GM12873 (cell line): ENCODE data around the gene TGIF2.

Experiments used
- TF ChIP-seq, protein P1 (sequence below): IDR thresholded peaks from 2 replicates; pipeline ENCODE4 v1.5.1; 2012; ENCODE audit warnings: low read depth, mild to moderate bottlenecking, moderate library complexity, low read length, control low read depth; ENCODE audit not compliant: insufficient read depth; ENCODE audit errors: missing control alignments

TGIF2 gene

DNA sequence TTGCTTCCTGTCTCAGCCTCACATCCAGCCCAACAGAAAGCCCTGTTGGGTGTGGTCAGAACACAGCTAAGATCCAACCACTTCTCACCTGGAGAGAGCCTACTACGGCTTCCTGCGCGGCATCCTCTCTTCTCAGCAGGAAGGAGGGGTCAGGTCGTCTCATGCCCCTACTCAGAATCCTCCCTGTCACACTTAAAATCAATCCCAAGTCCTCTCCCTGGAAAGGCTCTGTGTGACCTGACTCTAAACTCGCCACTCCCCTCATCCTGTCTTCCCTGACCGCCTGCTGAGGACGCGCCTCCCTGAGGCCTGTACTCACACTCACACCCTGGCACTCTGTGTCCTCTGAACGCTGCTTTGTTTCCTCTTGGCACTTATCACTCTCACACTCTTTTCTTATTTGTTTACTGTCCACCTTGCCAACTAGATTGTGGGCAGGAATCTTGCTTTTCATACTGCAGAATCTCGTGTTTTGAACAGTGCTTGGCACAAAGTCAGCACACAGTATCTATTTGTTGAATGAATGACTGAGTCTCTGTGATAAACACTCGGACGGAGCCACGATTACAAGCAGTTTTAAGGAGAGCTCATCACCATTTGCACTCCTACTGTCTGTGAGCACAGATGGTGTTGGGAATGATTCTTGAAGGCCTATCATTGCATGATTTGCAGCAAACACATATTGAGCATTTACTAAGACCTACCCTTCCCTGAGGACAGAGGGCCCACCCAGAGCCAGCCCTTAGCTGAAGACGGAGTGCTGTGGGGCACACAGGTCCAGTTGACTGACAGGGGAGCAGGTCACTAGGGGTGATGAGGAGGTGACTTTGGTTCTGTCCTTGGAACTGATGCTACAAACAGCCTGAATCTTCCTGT, 50.9 kb downstream of the TGIF2 start:
- TF ChIP-seq, protein P1, sequence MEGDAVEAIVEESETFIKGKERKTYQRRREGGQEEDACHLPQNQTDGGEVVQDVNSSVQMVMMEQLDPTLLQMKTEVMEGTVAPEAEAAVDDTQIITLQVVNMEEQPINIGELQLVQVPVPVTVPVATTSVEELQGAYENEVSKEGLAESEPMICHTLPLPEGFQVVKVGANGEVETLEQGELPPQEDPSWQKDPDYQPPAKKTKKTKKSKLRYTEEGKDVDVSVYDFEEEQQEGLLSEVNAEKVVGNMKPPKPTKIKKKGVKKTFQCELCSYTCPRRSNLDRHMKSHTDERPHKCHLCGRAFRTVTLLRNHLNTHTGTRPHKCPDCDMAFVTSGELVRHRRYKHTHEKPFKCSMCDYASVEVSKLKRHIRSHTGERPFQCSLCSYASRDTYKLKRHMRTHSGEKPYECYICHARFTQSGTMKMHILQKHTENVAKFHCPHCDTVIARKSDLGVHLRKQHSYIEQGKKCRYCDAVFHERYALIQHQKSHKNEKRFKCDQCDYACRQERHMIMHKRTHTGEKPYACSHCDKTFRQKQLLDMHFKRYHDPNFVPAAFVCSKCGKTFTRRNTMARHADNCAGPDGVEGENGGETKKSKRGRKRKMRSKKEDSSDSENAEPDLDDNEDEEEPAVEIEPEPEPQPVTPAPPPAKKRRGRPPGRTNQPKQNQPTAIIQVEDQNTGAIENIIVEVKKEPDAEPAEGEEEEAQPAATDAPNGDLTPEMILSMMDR: no peak

DNA sequence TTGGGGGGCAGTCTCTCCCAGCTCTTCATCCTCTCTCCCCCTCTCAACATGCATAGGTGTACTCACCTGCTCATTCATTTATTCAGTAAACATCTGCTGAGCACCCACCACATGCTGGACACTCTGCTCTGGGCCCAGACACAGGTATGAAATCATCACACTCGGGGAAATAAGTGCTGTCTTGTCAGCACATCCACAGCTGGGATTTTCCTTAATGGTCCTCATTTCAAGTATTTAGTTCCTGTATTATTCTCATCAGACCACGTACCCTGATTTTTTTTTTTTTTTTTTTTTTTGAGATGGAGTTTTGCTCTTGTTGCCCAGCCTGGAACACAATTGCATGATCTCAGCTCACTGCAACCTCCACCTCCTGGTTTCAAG, 51.5 kb downstream of the TGIF2 start:
- TF ChIP-seq, protein P1: no peak

DNA sequence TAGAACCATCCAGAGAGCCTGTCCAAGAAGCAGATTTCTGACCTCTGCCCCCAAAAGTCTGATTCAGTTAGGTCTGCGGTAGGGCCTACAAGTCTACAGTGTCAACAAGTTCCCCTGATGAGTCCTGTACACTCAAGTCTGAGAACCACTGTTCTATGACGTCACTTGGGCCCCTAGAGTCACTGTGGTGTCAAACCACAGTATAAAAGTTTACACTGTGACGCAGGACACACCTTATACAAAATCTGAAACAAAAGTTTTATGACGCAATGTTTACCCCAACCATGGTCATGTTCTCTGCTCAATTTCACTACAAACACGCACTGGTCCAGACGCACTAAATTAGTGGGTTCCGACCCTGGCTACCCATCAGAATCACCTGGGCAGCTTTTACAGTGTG, 54.7 kb downstream of the TGIF2 start:
- TF ChIP-seq, protein P1: no peak

DNA sequence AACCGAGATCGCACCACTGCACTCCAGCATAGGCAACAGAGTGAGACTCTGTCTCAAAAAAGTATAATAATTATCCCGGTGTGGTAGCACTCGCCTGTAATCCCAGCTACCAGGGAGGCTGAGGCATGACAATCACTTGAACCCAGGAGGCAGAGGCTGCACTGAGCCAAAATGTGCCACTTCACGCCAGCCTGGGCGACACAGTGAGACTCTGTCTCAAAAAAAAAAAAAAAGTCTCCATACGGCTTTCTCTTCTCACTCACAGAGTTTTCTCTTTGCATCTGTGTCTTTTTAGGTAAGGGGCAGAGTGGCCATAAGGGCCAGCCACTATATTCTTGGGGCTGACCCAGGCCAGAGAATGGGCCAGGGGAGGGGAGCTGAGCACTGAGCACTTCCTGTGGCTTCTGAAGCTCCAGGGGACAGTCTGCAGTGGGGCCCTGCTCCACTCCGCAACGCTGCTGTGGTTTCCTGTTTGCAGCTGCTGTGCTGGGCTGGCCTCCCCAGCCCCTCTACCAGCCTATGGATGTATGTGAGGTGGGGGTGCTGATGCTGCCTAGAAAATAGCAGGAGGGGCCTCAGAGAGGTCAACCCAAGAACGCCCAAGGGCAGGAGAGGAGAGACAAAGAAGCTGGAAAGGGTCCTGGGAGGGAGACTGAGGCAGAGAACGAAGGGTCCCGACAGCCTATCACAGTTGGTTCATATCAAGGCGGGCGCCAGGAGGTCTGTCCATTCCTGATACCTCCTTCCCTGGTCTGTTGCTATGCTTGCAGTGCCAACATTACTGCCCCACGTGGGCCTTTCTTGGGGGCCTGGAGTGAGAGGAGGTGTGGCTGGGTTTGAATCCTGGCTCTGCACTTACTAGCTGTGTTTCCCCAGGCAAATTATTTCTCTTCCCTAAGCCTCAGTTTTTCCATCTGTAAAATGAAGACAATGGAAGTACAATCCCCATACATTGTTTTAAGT, 56.6 kb downstream of the TGIF2 start:
- TF ChIP-seq, protein P1: no peak

DNA sequence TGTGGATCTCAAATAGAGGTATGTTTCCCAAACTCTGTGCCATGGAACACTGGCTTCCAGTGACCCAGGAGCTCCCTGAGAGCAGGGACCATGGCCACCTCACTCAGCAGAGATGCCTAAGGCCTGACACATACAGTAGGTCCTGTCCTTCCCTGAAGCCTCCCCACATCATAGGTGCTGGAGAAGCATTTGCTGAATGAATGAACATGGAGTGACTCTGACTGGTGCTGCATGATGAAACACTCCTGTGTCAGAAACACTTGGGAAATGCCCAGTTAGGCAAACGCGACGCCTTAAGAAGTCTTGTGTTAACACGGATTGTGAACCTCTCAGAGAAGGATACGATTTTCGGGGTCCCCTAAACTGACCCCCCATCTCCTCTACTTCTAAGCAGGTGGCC, 58.2 kb downstream of the TGIF2 start:
- TF ChIP-seq, protein P1: no peak

DNA sequence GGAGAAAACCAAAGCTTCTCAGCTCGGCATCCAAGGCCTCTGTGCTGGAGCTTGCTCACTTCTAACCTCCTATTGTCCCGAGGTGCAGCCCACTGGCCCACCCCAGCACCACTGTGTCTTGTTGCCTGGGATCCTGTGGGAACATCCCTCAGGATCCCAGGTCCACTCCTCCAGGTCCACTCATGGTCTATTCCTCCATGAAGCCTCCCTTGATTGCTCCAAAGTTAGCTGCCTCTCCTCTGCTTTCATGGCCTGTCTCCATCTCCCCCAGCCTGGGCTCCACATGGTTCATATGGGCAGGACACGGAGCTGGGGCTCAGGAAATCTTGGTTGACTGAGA, 58.7 kb downstream of the TGIF2 start:
- TF ChIP-seq, protein P1: no peak

DNA sequence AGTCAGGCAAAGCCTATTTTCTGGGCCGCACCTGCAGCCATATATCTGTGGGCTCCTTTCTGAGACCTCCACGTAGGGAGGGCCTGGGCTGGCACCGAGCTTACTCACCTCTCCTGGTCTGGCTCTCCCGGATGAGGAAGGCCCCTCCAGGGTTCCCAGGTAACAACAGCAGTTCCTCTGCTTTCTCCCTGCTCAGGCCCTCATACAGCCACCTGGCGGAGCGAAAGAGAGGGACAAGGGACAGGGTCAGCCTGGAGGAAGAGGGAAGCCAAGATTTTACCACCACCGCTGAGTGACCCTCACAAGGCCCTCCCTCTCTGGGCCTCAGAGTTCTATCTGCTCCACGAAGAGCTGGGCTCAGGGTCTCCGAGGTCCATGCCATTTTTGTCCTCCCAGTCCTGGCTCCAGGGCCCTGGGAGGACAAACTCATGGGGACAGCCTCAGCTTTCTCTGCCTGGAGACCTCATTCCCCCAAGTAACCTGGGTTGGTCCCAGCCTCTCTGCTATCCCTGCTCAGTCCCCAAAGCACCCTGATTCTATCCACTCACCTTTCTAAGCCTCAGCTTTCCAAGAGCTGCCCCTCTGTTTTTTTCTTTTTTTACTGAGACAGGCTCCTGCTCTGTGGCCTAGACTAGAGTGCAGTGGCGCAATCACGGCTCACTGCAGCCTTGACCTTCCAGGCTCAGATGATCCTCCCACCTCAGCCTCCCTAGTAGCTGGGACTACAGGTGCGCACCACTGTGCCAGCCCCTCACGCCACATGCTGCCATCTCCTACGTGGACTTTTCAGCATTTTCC, 59.3 kb downstream of the TGIF2 start:
- TF ChIP-seq, protein P1: no peak
